Uterus (tissue), 2 donors: ENCODE measurements around the gene BAHCC1.
"Not testable (repeated sequence)": the region's sequence is repeated elsewhere in the genome, so short reads cannot be mapped to it uniquely, and the experiment has no call there.

ENCODE experiments used
- POLR2A ChIP-seq, 2 donors: fragments of 450-650 bp; IDR thresholded peaks; one replicate each; pipeline ENCODE4 v1.6.1; 2016; ENCODE audit warnings: antibody characterized with exemption in 2 of 2, mild to moderate bottlenecking in 1 of 2, moderate library complexity in 1 of 2
- TF ChIP-seq, protein P1 (sequence below), 4 experiments: fragments of 200-600 bp in 2 of 4; fragments of 450-650 bp in 2 of 4; sonication (generic) in 2 of 4; IDR thresholded peaks; one replicate each; pipeline ENCODE4 v1.5.1; 2016 to 2019; ENCODE audit warnings: antibody characterized with exemption in 4 of 4, mild to moderate bottlenecking in 2 of 4, moderate library complexity in 1 of 4

DNA sequence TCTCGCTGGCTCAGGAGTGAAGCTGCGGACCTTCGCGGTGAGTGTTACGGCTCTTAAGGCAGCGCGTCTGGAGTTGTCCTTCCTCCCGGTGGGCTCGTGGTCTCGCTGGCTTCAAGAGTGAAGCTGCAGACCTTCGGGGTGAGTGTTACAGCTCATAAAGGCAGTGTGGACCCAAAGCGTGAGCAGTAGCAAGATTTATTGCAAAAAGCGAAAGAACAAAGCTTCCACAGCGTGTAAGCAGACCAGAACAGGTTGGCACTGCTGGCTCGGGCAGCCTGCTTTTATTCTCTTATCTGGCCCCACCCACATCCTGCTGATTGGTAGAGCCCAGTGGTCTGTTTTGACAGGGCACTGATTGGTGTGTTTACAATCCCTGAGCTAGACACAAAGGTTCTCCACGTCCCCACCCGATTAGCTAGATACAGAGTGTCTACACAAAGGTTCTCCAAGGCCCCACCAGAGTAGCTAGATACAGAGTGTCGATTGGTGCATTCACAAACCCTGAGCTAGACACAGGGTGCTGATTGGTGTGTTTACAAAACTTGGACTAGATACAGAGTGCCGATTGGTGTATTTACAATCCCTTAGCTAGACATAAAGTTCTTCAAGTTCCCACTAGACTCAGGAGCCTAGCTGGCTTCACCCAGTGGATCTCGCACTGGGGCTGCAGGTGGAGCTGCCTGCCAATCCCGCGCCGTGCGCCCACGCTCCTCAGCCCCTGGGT lies 43.8 kb upstream of the BAHCC1 start:
- TF ChIP-seq, protein P1, sequence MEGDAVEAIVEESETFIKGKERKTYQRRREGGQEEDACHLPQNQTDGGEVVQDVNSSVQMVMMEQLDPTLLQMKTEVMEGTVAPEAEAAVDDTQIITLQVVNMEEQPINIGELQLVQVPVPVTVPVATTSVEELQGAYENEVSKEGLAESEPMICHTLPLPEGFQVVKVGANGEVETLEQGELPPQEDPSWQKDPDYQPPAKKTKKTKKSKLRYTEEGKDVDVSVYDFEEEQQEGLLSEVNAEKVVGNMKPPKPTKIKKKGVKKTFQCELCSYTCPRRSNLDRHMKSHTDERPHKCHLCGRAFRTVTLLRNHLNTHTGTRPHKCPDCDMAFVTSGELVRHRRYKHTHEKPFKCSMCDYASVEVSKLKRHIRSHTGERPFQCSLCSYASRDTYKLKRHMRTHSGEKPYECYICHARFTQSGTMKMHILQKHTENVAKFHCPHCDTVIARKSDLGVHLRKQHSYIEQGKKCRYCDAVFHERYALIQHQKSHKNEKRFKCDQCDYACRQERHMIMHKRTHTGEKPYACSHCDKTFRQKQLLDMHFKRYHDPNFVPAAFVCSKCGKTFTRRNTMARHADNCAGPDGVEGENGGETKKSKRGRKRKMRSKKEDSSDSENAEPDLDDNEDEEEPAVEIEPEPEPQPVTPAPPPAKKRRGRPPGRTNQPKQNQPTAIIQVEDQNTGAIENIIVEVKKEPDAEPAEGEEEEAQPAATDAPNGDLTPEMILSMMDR (IDR thresholded peaks at IDR 0.05), result not testable (repeated sequence)
- TF ChIP-seq POLR2A (IDR thresholded peaks at IDR 0.05), result not testable (repeated sequence)
